ENCODE results near the gene SCUBE1.

GRCh38 chr22:43320943-43321900 lies 21.9 kb downstream of the SCUBE1 start:
- TF ChIP-seq CTCF (IDR thresholded peaks at IDR 0.05) (no peak), EP300 (IDR thresholded peaks at IDR 0.05) (no peak)

All from gastroesophageal sphincter (tissue), 3 donors.